Muscle layer of colon (tissue), 2 donors: ENCODE results near the gene TTC13.

Experiments used
- H3K27ac ChIP-seq: one replicate; pipeline ENCODE4 v1.7.0; 2013; ENCODE audit warnings: low read depth, mild to moderate bottlenecking, low read length, moderate library complexity
- H3K27me3 ChIP-seq, 2 donors: one replicate each; pipeline ENCODE4 v1.7.0; 2013; ENCODE audit warnings: low read length in 2 of 2, mild to moderate bottlenecking in 2 of 2; ENCODE audit not compliant: insufficient read depth in 2 of 2, control insufficient read depth in 1 of 2
- H3K36me3 ChIP-seq: one replicate; pipeline ENCODE4 v1.7.0; 2013; ENCODE audit warnings: mild to moderate bottlenecking, low read length; ENCODE audit not compliant: insufficient read depth
- H3K4me1 ChIP-seq: one replicate; pipeline ENCODE4 v1.7.0; 2013; ENCODE audit warnings: mild to moderate bottlenecking, low read length; ENCODE audit not compliant: insufficient read depth
- H3K4me3 ChIP-seq, 2 donors: one replicate each; pipeline ENCODE4 v1.7.0; 2013; ENCODE audit warnings: low read length in 2 of 2, low read depth in 1 of 2, mild to moderate bottlenecking in 1 of 2, moderate library complexity in 1 of 2
- H3K9ac ChIP-seq: one replicate; pipeline ENCODE4 v1.7.0; 2013; ENCODE audit warnings: low read length
- H3K9me3 ChIP-seq: one replicate; pipeline ENCODE4 v1.7.0; 2013; ENCODE audit warnings: mild to moderate bottlenecking, low read length
- donor health status: abdominal sarcoma.
- donor health status: Adenocarcinoma of cecum.

Gene TTC13

DNA sequence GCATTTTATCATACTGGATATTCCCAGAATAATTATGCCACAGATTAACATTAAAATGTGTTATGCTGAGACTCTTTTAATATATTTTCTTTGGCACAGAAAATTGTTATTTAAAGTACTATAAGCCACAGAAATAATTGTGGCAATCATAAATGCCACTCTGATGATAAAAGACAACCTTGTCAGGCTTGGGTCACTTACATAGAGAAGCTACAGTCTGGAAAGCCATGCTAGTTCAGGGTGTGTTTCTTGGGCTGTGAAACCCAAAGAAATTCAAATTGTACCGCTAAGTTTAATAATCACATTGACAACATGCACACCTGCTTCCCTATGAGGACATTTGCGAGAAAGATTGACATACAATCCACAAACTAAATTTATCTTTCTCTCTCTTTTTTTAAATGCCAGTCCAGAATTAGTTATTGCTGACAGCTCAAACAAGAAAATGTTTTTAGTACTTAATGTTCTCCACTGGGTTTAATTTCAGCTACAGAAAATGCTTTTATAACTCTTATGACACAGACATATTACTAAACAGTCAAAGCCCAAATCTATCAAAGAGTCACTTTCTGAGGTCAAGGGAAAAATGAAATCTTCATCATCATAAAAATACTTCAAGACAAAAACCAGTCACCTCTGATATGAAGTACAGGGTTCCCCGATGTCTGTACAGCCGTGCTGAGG is 38.7 kb downstream of the TTC13 start:
- H3K27ac ChIP-seq: no peak overlapping the region
- no peaks in the 10 kb centered on the region for H3K27me3 ChIP-seq
- H3K36me3 ChIP-seq: peaks cover 6% of the 10 kb centered on the region
- H3K4me3 ChIP-seq: no peak overlapping the region
- H3K9ac ChIP-seq: no peak overlapping the region
- H3K9me3 ChIP-seq: no peaks in the 10 kb centered on the region
- H3K4me1 ChIP-seq: no peaks in the 10 kb centered on the region

DNA sequence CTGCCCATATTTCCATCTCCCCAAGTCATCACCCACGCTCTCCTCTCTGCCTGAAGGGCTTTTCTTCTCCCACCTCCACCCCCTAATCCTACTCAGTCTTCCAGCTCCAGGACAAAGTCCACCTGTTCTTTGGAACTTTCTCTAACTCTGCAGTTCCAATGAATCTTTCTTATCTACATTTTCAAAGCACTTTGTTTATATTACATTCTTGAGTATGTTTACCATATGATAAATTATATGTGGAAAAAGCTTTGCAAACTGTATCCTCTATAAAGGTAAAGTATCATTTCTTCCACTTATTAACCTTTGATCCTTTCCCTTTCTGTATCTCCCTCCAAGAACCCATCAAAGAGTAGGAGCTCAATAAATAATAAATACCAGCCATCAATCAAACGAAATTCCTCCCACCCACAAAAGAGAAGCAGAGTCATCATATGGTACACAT is 39.7 kb downstream of the TTC13 start:
- H3K4me1 ChIP-seq: no peaks in the 10 kb centered on the region
- peaks cover 6% of the 10 kb centered on the region for H3K36me3 ChIP-seq
- H3K4me3 ChIP-seq: no peak overlapping the region
- no peaks in the 10 kb centered on the region for H3K27me3 ChIP-seq
- H3K9me3 ChIP-seq: no peaks in the 10 kb centered on the region
- no peak overlapping the region for H3K9ac ChIP-seq
- no peak overlapping the region for H3K27ac ChIP-seq

DNA sequence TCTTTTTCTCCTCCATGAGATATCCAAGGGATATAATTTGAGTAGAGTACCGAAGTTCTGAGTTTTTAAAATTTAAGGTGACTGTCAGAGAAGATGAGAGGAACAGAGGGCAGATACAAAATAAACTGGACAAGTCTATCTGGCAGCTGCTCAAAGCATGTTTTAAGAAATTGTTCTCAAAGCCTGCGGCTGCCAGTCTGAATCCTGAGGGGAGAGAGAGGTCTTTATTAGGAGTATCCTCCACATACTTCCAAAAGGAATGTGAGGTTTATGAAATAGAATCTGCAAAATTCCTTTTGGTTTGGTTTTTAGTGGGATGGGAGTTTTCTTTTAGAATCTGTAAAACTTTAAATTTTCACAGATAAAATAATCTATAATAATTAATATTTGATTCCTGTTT is 41.3 kb downstream of the TTC13 start:
- Histone ChIP-seq H3K27ac (no peak overlapping the region), H3K4me3 (no peak overlapping the region), H3K9ac (no peak overlapping the region), H3K27me3 (no peaks in the 10 kb centered on the region), H3K9me3 (no peaks in the 10 kb centered on the region), H3K4me1 (no peaks in the 10 kb centered on the region), H3K36me3 (peaks cover 6% of the 10 kb centered on the region)

DNA sequence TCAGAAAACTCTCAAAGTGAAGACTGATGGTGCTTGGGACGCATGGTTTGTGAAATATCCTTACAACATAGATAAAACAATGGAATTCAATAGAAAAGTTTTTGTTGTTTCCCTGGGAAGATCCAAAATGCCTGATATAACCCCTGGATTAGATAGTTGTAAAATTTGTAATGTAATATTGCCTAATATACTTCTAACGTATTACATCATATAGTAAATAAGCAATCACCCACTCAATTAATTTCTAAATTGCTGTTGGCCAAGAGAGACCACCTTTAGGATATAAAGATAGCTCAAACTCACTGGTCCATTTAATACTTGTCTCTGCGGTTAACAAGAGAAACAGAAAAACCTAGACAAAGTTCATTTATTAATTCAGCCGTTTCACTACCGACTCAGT is 42.2 kb downstream of the TTC13 start:
- H3K4me1 ChIP-seq: no peaks in the 10 kb centered on the region
- no peaks in the 10 kb centered on the region for H3K27me3 ChIP-seq
- peaks cover 6% of the 10 kb centered on the region for H3K36me3 ChIP-seq
- no peak overlapping the region for H3K9ac ChIP-seq
- no peak overlapping the region for H3K27ac ChIP-seq
- no peak overlapping the region for H3K4me3 ChIP-seq
- no peaks in the 10 kb centered on the region for H3K9me3 ChIP-seq

DNA sequence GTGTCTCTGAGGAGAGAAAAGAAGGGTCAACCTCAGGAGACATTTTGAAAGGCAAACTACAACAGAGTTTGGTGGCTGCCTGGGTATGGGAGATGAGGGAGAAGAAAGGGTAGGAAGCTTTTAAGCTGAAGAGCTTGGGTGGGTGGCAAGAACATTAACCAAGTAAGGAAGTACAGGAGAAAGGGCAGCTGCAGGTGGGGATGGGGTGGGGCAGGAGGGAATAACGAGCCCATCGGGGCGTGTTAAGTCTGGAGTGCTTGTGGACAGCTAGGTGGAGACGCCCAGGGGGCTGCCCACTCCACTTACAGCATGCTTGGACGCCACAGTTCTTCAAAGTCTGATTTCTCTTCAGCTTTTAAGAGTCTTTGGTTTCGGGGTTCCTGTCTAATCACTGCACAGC is 42.8 kb downstream of the TTC13 start:
- H3K9me3 ChIP-seq: no peaks in the 10 kb centered on the region
- H3K27me3 ChIP-seq: no peaks in the 10 kb centered on the region
- no peaks in the 10 kb centered on the region for H3K4me1 ChIP-seq
- no peak overlapping the region for H3K27ac ChIP-seq
- peaks cover 11% of the 10 kb centered on the region for H3K36me3 ChIP-seq
- H3K4me3 ChIP-seq: no peak overlapping the region
- H3K9ac ChIP-seq: no peak overlapping the region

DNA sequence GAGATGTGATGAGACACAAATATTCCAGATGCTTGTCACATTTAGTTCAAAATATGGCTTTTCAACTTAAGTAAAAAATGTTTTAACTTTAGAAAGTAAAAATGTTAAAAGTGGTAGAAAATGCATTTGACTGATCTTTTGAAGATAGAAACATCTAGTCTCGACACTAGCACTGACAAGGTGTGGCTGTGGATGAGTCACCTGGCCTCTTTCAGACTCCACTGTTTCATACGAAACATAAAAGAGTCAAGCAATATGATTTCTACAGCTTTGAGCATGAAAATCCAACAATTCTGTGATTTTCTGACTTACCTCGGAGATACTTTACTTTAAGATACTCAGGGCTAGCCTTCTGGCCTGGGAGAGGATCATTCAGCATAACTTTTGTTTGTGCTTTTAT is 47.7 kb downstream of the TTC13 start:
- no peak overlapping the region for H3K9ac ChIP-seq
- H3K36me3 ChIP-seq: peaks cover 34% of the 10 kb centered on the region
- H3K27ac ChIP-seq: no peak overlapping the region
- H3K4me1 ChIP-seq: no peaks in the 10 kb centered on the region
- no peaks in the 10 kb centered on the region for H3K9me3 ChIP-seq
- H3K27me3 ChIP-seq: no peaks in the 10 kb centered on the region
- H3K4me3 ChIP-seq: no peak overlapping the region

DNA sequence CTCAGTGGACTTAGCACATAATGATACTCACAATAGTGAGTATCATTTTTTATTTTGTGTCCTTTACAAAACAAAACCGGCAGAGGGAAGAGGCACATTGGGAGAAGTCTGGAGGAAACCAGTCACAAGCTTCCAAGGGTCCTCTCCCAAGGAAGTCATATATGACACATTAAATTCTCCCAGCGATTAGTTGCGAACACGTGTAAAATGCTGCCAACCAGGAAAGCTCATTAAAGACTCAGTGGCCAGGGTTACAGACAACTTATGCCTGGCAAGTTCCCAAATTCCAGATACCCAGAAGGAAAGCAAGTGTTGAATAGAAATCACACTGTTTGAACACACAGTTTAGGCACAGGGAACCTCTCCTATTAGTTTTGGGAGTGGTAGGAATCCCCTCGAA is 52.5 kb downstream of the TTC13 start:
- no peak overlapping the region for H3K9ac ChIP-seq

DNA sequence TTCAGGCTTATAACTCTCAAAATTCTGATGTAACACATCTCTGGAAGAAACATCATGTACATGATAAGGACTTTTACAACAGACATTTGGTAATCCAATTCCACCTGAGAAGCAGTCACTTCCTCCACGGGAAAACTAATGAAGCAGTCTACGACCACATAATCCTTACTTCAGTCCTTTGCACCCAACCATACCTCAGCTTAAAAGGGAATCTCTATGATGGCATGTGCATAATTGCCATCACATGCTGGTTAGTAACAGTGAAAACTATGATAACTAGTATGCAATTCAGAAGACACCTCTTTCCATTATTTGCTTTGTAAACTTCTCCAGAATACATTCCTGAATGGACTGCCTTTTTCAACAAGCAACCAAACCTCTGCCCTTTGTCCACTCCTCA is 53.1 kb downstream of the TTC13 start:
- no peak overlapping the region for H3K9ac ChIP-seq
- H3K36me3 ChIP-seq: peaks cover 46% of the 10 kb centered on the region
- no peaks in the 10 kb centered on the region for H3K27me3 ChIP-seq
- no peak overlapping the region for H3K4me3 ChIP-seq
- H3K9me3 ChIP-seq: no peaks in the 10 kb centered on the region
- H3K4me1 ChIP-seq: no peaks in the 10 kb centered on the region
- no peak overlapping the region for H3K27ac ChIP-seq

More for the DNA sequence above, 52.5 kb downstream of the TTC13 start:
- Histone ChIP-seq H3K27ac (no peak overlapping the region), H3K27me3 (no peaks in the 10 kb centered on the region), H3K36me3 (peaks cover 49% of the 10 kb centered on the region), H3K4me1 (no peaks in the 10 kb centered on the region), H3K4me3 (no peak overlapping the region), H3K9me3 (no peaks in the 10 kb centered on the region)

DNA sequence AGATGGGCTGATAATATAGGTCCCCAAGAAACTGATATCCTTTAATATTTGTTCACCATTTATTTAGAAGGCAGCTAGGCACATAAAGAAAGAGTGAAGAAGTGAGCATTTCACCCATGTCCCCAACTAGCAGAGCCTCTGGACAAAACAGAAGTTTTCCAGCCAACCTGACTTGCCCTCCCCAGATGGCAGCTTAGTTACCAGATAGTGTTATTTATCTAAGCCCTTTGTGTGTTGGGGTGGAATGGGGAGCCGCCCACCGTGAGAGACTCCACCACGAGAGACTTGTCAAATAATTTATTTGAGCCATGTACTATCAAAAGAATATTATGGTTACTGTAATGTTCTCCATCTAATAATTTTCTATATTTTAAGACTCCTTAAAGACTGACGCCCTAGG is 55.5 kb downstream of the TTC13 start:
- Histone ChIP-seq H3K9ac (no peak overlapping the region), H3K4me1 (no peaks in the 10 kb centered on the region), H3K4me3 (no peak overlapping the region), H3K27ac (no peak overlapping the region), H3K9me3 (no peaks in the 10 kb centered on the region), H3K27me3 (no peaks in the 10 kb centered on the region), H3K36me3 (peaks cover 46% of the 10 kb centered on the region)

DNA sequence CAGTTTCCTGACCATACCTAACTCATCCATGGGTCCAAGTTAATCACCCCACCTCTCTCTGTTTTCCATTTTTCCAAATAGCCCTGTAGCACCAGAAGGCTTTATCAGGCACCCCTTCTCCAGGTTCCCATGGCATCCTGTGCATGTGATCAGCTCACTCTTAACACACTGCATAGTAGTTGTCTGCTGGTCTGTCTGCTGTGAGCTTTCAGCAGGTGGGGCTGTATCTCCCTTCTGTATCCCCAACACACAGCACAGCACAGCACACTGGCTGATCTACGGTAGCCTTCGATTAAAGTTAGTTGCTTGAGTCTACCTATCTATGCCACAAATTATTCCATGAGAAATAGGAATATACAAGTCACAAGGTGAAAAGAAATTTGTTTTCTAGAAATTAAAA is 56.0 kb downstream of the TTC13 start:
- no peak overlapping the region for H3K4me3 ChIP-seq
- no peaks in the 10 kb centered on the region for H3K27me3 ChIP-seq
- H3K9me3 ChIP-seq: no peaks in the 10 kb centered on the region
- H3K4me1 ChIP-seq: no peaks in the 10 kb centered on the region
- no peak overlapping the region for H3K9ac ChIP-seq
- no peak overlapping the region for H3K27ac ChIP-seq
- peaks cover 46% of the 10 kb centered on the region for H3K36me3 ChIP-seq

DNA sequence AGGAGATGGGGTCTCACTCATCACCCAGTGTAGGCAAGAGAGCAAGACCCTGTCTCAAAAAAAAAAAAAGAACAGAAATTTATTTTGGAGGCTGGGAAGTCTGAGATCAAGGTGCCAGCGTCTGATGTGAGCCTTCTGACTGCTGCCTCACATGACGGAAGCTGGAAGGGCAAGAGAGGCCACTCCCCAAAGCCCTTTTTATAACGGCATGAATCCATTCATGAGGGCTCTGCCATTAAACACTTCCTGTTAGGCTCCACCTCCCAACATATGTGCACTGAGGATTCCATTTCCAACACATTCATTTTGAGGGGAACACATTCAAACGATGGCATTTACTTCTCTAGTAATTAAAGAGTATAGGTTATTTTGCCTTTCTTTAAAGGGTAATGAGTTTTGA is 59.5 kb downstream of the TTC13 start:
- H3K4me1 ChIP-seq: no peaks in the 10 kb centered on the region
- H3K27ac ChIP-seq: no peak overlapping the region
- peaks cover 28% of the 10 kb centered on the region for H3K36me3 ChIP-seq
- H3K9ac ChIP-seq: no peak overlapping the region
- H3K4me3 ChIP-seq: no peak overlapping the region
- H3K27me3 ChIP-seq: no peaks in the 10 kb centered on the region
- H3K9me3 ChIP-seq: no peaks in the 10 kb centered on the region
